GM10847 (cell line): Measurements from ENCODE around the gene TIGIT.

Experiments used
- POLR2A ChIP-seq: IDR thresholded peaks from 2 replicates; pipeline ENCODE4 v1.6.1; 2011; ENCODE audit not compliant: insufficient read length; ENCODE audit errors: extremely low read depth

Gene TIGIT

GRCh38 chr3:114307222-114307830, 13.5 kb downstream of the TIGIT start:
- no peak for TF ChIP-seq POLR2A

- no peak for TF ChIP-seq POLR2A
Observed at GRCh38 chr3:114307832-114308231, 14.0 kb downstream of the TIGIT start.

- no peak for TF ChIP-seq POLR2A
Observed at GRCh38 chr3:114308377-114308776, 14.5 kb downstream of the TIGIT start.

GRCh38 chr3:114308830-114309229, 15.0 kb downstream of the TIGIT start:
- no peak for TF ChIP-seq POLR2A

GRCh38 chr3:114310695-114311094, 16.9 kb downstream of the TIGIT start:
- no peak for TF ChIP-seq POLR2A

- TF ChIP-seq POLR2A: no peak
Observed at GRCh38 chr3:114313426-114313825, 19.6 kb downstream of the TIGIT start.

- no peak for TF ChIP-seq POLR2A
Observed at GRCh38 chr3:114314282-114314681, 20.5 kb downstream of the TIGIT start.

- TF ChIP-seq POLR2A: no peak
Observed at GRCh38 chr3:114318295-114318694, 24.5 kb downstream of the TIGIT start.

GRCh38 chr3:114319453-114319852, 25.6 kb downstream of the TIGIT start:
- no peak for TF ChIP-seq POLR2A

- no peak for TF ChIP-seq POLR2A
Observed at GRCh38 chr3:114320246-114320645, 26.4 kb downstream of the TIGIT start.

- no peak for TF ChIP-seq POLR2A
Observed at GRCh38 chr3:114323546-114324254, 29.9 kb downstream of the TIGIT start.

GRCh38 chr3:114327665-114328064, 33.8 kb downstream of the TIGIT start:
- no peak for TF ChIP-seq POLR2A

GRCh38 chr3:114328345-114328744, 34.5 kb downstream of the TIGIT start:
- TF ChIP-seq POLR2A: no peak

- TF ChIP-seq POLR2A: no peak
Observed at GRCh38 chr3:114329823-114330222, 36.0 kb downstream of the TIGIT start.

- TF ChIP-seq POLR2A: no peak
Observed at GRCh38 chr3:114331007-114331406, 37.2 kb downstream of the TIGIT start.

- no peak for TF ChIP-seq POLR2A
Observed at GRCh38 chr3:114331710-114332109, 37.9 kb downstream of the TIGIT start.
